ENCODE measurements around the gene ITK. TPM values are rescaled to one million over a fixed set of nuclear protein-coding genes. Genes with fewer than 3 reads are reported as not detected.

ITK gene
- polyA plus RNA-seq, 1 donor (not counting 4 experiments of a cell fraction or from before 2014, with no cell fraction given): not detected

DNA sequence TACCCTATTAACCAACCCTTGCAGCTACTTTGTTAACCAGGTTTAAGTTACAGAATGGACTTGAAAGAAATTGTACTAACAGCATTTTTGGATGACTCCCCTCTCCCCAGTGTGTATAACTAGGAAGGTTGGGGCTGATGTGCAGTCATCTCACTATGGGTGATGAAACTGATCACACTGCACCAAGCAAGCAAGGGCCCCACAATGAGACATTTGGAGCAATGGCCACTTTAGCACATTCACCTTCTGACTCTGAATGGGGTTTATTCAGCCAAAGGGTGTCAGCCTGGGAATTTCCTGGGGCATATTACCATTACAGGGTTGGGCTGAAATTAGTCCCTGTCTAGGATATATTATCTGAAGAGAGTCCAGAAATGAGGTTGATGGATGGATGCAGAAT, 66.6 kb downstream of the ITK start:
- no peak overlapping the region for H2AFZ ChIP-seq (ENCODE audit: control insufficient read depth, low read length)
- FAIRE-seq (no peak), DNase-seq (ENCODE audit: low read depth, low spot score) (no peak)
- H3K4me2 ChIP-seq (ENCODE audit: control insufficient read depth, extremely low read depth, insufficient read depth, low read depth, low read length): no peak overlapping the region
- no peaks in the 10 kb centered on the region for H3K4me1 ChIP-seq (ENCODE audit: control insufficient read depth, extremely low read depth, insufficient read depth, low read length)
- H4K20me1 ChIP-seq (ENCODE audit: control insufficient read depth, extremely low read depth, insufficient read depth, low read length): no peaks in the 10 kb centered on the region
- H3K27ac ChIP-seq (ENCODE audit: control insufficient read depth, insufficient read depth, low read length): no peak overlapping the region
- no peaks in the 10 kb centered on the region for H3K27me3 ChIP-seq (ENCODE audit: control insufficient read depth, extremely low read depth, insufficient read depth, low read length)
- TF ChIP-seq, protein P1, sequence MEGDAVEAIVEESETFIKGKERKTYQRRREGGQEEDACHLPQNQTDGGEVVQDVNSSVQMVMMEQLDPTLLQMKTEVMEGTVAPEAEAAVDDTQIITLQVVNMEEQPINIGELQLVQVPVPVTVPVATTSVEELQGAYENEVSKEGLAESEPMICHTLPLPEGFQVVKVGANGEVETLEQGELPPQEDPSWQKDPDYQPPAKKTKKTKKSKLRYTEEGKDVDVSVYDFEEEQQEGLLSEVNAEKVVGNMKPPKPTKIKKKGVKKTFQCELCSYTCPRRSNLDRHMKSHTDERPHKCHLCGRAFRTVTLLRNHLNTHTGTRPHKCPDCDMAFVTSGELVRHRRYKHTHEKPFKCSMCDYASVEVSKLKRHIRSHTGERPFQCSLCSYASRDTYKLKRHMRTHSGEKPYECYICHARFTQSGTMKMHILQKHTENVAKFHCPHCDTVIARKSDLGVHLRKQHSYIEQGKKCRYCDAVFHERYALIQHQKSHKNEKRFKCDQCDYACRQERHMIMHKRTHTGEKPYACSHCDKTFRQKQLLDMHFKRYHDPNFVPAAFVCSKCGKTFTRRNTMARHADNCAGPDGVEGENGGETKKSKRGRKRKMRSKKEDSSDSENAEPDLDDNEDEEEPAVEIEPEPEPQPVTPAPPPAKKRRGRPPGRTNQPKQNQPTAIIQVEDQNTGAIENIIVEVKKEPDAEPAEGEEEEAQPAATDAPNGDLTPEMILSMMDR (optimal IDR thresholded peaks at IDR 0.05 in 1 of 3, IDR thresholded peaks at IDR 0.05 in 1 of 3, conservative IDR thresholded peaks at IDR 0.05 in 1 of 3; ENCODE audit: extremely low read depth in 1 of 3, insufficient read depth in 2 of 3, low read length in 3 of 3): no peak
- TF ChIP-seq EZH2 (IDR thresholded peaks at IDR 0.05; ENCODE audit: low read length): no peak
- H3K9ac ChIP-seq (ENCODE audit: control insufficient read depth, extremely low read depth, insufficient read depth, low read length): no peak overlapping the region
- H3K36me3 ChIP-seq (ENCODE audit: control insufficient read depth in 2 of 2, extremely low read depth in 1 of 2, insufficient read depth in 2 of 2, low read length in 2 of 2): no peaks in the 10 kb centered on the region
- no peaks in the 10 kb centered on the region for H3K9me3 ChIP-seq (ENCODE audit: control insufficient read depth, low read depth, low read length)
- dilution Hi-C loops (cut with MboI; ENCODE audit: extremely low pct_ligation_motif_present, low sequenced_read_pairs): no loop called here
- H3K79me2 ChIP-seq (ENCODE audit: control insufficient read depth, insufficient read depth, low read length): no peaks in the 10 kb centered on the region
- H3K9me1 ChIP-seq (ENCODE audit: control insufficient read depth, extremely low read depth, insufficient read depth, low read length): no peaks in the 10 kb centered on the region
- H3K4me3 ChIP-seq (ENCODE audit: control insufficient read depth in 2 of 3, extremely low read depth in 1 of 3, insufficient read depth in 2 of 3, low read depth in 1 of 3, low read length in 3 of 3): no peak overlapping the region

GRCh38 chr5:157248821-157249470, 68.3 kb downstream of the ITK start:
- Histone ChIP-seq H3K27me3 (ENCODE audit: control insufficient read depth, extremely low read depth, insufficient read depth, low read length) (no peaks in the 10 kb centered on the region), H3K79me2 (ENCODE audit: control insufficient read depth, insufficient read depth, low read length) (no peaks in the 10 kb centered on the region), H3K9ac (ENCODE audit: control insufficient read depth, extremely low read depth, insufficient read depth, low read length) (no peak overlapping the region), H3K4me1 (ENCODE audit: control insufficient read depth, extremely low read depth, insufficient read depth, low read length) (no peaks in the 10 kb centered on the region), H3K9me1 (ENCODE audit: control insufficient read depth, extremely low read depth, insufficient read depth, low read length) (no peaks in the 10 kb centered on the region), H3K4me2 (ENCODE audit: control insufficient read depth, extremely low read depth, insufficient read depth, low read depth, low read length) (no peak overlapping the region), H2AFZ (ENCODE audit: control insufficient read depth, low read length) (no peak overlapping the region), H4K20me1 (ENCODE audit: control insufficient read depth, extremely low read depth, insufficient read depth, low read length) (no peaks in the 10 kb centered on the region), H3K36me3 (ENCODE audit: control insufficient read depth in 2 of 2, extremely low read depth in 1 of 2, insufficient read depth in 2 of 2, low read length in 2 of 2) (no peaks in the 10 kb centered on the region), H3K27ac (ENCODE audit: control insufficient read depth, insufficient read depth, low read length) (no peak overlapping the region), H3K4me3 (ENCODE audit: control insufficient read depth in 2 of 3, extremely low read depth in 1 of 3, insufficient read depth in 2 of 3, low read depth in 1 of 3, low read length in 3 of 3) (no peak overlapping the region), H3K9me3 (ENCODE audit: control insufficient read depth, low read depth, low read length) (no peaks in the 10 kb centered on the region)
- no peak for FAIRE-seq
- TF ChIP-seq, protein P1 (optimal IDR thresholded peaks at IDR 0.05 in 1 of 3, IDR thresholded peaks at IDR 0.05 in 1 of 3, conservative IDR thresholded peaks at IDR 0.05 in 1 of 3; ENCODE audit: extremely low read depth in 1 of 3, insufficient read depth in 2 of 3, low read length in 3 of 3): no peak
- TF ChIP-seq EZH2 (IDR thresholded peaks at IDR 0.05; ENCODE audit: low read length): no peak
- DNase-seq (ENCODE audit: low read depth, low spot score): no peak
- dilution Hi-C loops (cut with MboI; ENCODE audit: extremely low pct_ligation_motif_present, low sequenced_read_pairs): no loop called here
